Activated gamma-delta T cell treated with Interleukin-2 at 50 U/mL for 16 hours (primary cell): Measurements from ENCODE around the gene TFB2M.

Source experiments
- DNase-seq: peaks from one replicate; pipeline ENCODE4 v3.0.0-alpha.2; 2020

The TFB2M gene

GRCh38 chr1:246549665-246550064 lies 16.4 kb downstream of the TFB2M start:
- no peak for DNase-seq

GRCh38 chr1:246544001-246544400 lies 22.1 kb downstream of the TFB2M start:
- DNase-seq = no peak

DNA sequence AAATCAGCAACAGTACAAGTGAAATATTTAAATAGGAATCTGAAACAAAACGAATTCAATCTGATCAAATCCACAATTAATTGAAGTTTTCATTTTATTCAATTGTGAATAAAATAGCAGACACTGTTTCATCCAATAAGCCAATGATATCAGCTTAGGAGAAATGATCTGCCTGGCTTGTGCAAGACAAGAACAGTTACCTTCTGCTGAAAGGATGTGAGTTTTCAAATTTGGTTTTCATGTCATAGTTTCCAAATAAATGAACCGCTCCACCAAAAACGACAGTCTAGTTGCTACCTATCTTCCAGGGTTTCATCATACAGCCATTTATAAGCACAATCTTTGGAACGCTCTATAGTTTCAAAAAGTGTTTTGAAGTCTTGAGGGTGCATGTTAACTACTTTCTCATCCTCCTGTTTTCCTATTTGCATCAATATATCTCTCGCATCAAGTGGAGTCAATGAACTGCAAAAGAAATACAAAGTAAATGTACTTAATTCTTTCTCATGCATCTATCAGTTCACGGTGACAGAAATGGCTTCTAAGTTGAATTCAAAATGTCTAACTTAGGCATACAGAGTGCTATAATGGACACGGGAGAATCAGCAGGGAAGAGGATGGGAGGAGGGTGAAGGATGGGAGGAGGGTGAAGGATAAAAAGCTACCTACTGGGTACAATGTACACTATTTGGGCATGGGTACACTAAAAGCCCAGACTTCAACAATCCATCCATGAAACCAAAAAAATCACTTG lies 25.1 kb downstream of the TFB2M start:
- no peak for DNase-seq

- no peak for DNase-seq
Observed at GRCh38 chr1:246537887-246538286, 28.2 kb downstream of the TFB2M start.

- no peak for DNase-seq
Observed at GRCh38 chr1:246537441-246537840, 28.6 kb downstream of the TFB2M start.

DNA sequence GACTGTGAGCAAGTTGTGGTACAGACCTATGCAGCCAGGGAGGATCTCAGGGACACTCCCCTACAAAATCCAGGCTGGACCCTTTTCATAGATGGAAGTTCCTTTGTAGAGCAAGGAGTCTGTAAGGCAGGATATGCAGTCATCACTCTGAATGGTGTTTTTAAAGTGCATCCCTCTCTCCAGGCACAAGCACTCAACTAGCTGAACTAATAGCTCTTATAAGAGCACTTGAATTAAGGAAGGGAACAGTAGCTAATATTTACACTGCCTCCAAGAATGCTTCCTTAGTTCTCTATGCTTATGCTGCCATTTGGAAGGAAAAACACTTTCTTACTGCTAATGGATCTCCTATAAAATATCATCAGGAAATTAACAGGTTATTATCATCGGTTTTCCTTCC lies 31.9 kb downstream of the TFB2M start:
- no peak for DNase-seq

- DNase-seq = no peak
Observed at GRCh38 chr1:246533371-246533905, 32.6 kb downstream of the TFB2M start.

GRCh38 chr1:246532519-246532918 lies 33.5 kb downstream of the TFB2M start:
- DNase-seq = no peak

- no peak for DNase-seq
Observed at GRCh38 chr1:246530482-246530881, 35.6 kb downstream of the TFB2M start.

GRCh38 chr1:246528933-246529731 lies 36.9 kb downstream of the TFB2M start:
- no peak for DNase-seq

DNA sequence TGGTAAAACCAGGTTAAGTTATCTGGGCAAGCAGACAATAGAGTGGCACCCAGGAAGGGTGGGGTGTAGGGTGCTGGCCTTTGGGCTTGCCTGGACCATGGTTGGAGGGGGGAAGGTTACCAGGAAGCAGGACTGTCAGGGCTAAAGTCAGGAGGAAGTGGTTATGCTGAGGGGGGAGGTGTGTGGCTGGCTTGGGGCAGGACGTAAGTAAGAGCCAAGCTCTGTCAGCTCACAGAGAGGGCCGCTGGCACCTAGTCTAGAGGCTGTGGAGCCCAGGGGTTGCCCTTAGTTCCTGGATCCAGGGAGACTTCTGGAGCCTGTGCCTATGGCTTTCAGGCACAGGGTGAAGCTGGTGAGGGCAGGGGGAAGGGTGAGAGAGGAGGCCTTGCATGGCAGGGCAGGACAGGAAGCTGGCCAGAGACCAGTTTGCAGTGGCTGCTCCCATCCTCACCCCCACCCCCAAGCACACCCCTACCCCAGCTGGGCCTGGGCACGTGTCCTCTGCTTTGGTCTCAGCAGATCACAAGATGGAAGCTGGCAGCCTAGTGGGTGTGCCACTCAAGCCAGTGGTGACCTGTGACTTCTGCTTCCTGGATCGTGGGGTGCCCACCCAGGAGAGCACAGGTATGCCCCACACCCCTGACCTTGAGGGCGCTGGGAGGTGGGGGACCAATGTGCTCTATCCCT lies 38.5 kb downstream of the TFB2M start:
- no peak for DNase-seq

GRCh38 chr1:246526915-246527314 lies 39.1 kb downstream of the TFB2M start:
- DNase-seq = no peak

GRCh38 chr1:246526380-246526779 lies 39.7 kb downstream of the TFB2M start:
- DNase-seq = no peak

DNA sequence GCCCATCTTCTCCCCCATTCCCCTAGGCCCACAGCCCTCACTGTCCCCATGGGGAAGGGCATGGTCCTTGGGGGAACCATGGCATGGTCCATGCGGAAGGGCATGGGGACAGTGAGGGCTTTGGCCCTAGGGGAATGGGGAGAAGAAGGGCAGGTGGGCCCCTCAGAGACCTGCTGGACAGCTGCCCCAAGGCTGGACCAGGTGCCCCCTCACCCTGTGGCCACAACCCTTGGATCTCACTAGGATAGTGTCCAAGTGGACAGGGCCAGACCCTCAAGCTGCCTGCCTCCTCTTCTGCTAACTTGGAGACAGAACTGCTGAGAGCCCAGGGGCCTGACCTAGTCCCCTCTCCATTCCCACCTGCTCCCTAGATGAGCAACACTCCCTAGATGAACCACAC lies 46.5 kb downstream of the TFB2M start:
- no peak for DNase-seq

DNA sequence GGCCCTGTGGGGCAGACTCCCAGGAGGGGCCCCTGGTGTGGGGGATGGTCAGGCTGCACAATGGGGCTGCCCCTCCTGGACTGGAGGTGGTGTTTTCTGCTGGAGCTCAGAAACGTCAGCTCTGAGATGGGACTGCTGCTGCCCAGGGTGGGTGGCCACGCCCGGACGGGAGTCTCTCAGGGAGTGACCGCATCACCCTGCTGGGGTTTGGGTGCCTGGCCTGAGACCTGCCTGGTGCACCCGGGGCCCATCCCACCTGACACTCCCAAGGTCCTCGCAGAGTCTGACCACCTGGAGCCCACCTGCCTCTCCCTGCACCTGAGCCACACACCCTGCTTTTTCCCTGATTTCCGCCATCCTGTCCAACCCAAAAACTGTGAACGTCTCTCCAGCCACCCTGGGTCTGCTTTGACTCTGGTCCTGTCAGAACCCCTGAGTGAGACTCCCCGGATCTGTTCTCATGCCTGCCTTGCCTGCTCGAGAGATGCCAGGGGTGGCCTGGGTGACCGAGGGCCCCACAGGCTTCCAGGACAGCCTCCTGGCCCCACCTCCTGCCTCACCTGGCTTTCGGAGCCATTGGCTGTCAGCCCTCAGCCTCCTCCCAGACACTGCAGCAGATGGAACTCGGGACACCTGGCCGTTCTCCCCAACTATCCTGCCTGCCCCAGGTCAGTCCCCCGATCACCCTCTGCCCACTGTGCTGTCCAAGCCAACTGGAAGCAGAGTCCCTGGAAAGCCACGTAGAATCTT lies 47.4 kb downstream of the TFB2M start:
- DNase-seq = no peak

DNA sequence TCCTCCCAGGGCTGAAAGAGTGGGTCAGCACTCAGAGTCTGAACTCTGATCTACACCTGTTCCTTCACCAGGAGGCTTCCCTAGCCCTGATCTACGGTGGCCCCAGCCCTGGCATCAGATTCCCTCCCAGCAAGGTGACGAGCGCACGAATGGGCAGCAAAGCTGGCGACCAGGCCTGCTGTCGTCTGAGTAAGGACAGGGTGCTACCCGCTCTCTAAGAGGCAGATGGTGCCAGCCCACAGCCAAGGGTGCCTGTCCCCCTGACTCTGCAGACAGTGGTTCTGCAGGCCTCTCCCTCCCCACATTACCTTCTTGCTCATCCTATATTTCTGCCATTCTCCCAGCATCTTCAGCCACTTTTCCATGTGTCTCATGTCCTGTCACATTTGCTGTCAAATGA lies 48.7 kb downstream of the TFB2M start:
- no peak for DNase-seq

DNA sequence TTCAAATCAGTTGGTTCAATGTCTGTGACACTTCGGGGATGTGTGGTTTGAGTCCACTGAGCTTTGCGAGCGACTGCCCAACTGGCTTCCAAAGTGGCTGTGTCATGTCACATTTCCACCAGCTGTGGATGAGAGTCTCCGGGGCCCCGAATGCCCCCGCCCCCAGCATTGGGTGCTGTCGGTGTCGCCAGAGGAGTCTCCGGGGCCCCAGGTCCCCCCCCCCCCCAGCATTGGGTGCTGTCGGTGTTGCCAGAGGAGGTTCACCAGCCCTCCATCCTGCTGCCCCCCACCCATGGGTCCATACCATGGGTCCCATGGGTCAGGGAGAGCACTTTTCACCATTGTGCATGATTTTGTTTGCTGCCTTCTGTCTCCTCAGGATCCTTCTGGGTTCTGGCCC lies 49.9 kb downstream of the TFB2M start:
- DNase-seq = no peak

DNA sequence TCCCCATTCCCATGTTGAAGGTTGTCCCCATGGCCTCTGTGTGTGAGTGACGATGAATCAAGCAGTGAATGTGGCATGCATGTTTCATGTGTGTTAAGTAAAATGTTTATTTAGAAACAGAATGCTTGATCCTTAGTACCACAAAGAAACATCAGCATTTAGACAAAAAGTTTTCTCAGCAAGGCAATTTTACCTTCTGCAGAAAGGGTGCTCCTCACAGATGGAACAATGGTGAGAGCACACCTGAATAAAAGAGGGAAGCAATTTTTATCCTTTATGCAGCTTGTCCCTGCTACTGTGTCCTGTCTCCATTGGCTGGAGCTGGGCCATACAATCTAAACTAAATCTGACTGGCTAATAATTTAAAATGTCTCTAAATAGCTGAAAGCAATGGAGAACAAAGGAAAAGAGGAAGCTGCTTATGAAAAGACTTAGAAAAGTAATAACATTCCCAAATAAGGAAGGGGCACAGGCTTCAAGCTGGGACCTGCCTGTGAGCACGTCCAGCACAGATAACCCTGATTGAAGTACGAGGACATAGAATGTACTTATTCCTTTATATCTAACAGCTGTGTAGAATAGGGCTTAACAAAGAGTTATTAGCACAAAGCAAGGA lies 50.6 kb downstream of the TFB2M start:
- no peak for DNase-seq

DNA sequence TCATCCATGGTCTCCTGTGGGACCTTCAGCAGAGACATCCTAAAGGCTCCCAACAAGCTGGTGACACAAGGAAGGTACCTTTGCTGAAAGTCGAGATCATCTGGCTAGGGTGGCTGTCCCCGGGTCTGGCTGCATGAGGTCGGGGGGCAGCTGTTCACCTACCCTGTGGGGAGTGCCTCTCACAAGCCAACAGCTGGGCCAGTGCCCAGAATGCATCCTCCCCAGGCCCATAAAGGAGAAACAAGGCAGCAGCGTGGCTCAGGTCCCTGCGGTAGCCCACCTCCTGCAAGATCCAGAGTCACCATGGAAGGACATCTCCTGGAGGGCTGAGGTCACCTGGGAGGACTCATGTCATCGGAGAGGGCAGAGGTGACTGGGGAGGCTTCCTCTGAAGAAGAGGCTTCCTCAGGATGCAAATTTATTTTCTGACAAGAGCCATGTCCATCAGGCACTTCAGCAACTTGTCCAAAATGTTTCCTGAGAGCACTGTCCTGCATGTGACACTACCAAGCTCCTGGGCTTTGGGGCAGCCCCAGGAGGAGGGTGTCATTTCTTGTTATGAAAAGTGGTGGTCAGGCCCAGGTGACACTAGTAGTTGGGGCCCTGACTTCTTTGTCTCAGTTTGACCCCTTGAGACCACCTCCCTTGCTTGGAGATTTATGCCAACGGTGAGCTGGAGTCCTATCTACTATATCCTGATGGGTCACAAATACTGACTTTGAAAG lies 52.3 kb downstream of the TFB2M start:
- no peak for DNase-seq

DNA sequence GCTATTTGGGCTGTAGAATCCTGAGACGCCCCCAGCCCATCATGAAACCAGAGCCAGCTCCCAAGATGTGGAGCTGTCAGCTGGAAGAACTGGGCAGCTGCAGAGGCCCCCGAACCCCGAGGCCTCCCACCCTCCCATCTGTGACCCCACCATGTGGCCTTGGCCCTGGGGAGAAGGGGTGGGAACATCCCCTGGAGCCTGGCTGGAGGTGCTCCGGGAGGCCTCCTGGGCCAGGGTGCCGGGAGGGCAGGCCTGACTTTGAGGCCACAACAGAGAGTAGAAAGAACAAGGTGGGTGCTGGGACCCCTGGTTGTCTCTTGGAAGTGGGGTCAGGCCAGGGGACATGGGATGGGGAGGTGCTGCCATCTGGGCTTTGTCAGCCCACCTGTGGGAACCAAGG lies 53.0 kb downstream of the TFB2M start:
- DNase-seq = no peak

DNA sequence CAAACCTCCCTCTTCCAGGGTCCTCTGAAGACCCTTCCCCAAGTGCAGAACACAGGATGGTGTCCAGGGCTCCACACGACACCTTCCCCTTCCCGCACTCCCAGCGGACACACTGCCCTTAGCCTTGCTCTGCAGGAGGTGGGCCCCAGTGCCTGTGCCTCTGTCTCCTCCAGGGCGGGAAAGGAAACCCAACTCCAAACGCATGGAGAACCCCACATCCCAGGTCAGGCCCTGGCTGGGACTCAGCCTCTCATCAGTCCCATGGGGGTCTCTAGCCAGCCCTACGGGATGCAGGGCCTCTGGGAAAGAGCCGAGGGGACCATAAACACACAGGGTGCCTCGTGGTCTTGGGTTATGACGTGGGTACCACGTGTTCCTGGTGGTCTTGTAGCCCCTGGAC lies 53.4 kb downstream of the TFB2M start:
- DNase-seq = no peak

GRCh38 chr1:246512230-246512629 lies 53.8 kb downstream of the TFB2M start:
- DNase-seq = no peak
